ENCODE data around the gene CABCOCO1. TPM values are rescaled to one million over a fixed set of nuclear protein-coding genes. Genes with fewer than 3 reads are reported as not detected.

The CABCOCO1 gene
- total RNA-seq, 4 donors from 2014 or later: not detected

GRCh38 chr10:61780732-61781131 lies 118.0 kb downstream of the CABCOCO1 start:
- Histone ChIP-seq H3K27ac (no peak overlapping the region), H3K9me3 (no peaks in the 10 kb centered on the region), H3K27me3 (no peaks in the 10 kb centered on the region), H3K36me3 (no peaks in the 10 kb centered on the region), H3K4me3 (no peak overlapping the region), H3K4me1 (peaks cover 11% of the 10 kb centered on the region)
- no peak for DNase-seq (ENCODE audit: low spot score in 2 of 2)
- TF ChIP-seq POLR2A (IDR thresholded peaks at IDR 0.05) (no peak), CTCF (IDR thresholded peaks at IDR 0.05) (no peak), EP300 (IDR thresholded peaks at IDR 0.05) (no peak), POLR2AphosphoS5 (IDR thresholded peaks at IDR 0.05) (no peak)

GRCh38 chr10:61781969-61782403 lies 119.3 kb downstream of the CABCOCO1 start:
- DNase-seq (ENCODE audit: low spot score in 2 of 2): no peak
- Histone ChIP-seq H3K27me3 (no peaks in the 10 kb centered on the region), H3K36me3 (no peaks in the 10 kb centered on the region), H3K27ac (no peak overlapping the region), H3K9me3 (no peaks in the 10 kb centered on the region), H3K4me3 (no peak overlapping the region), H3K4me1 (peaks cover 19% of the 10 kb centered on the region)
- TF ChIP-seq EP300 (IDR thresholded peaks at IDR 0.05): no peak
- TF ChIP-seq POLR2A (IDR thresholded peaks at IDR 0.05): no peak
- TF ChIP-seq POLR2AphosphoS5 (IDR thresholded peaks at IDR 0.05): no peak
- TF ChIP-seq CTCF (IDR thresholded peaks at IDR 0.05): no peak

- Histone ChIP-seq H3K4me1 (peaks cover 22% of the 10 kb centered on the region), H3K36me3 (no peaks in the 10 kb centered on the region), H3K27ac (no peak overlapping the region), H3K4me3 (no peak overlapping the region), H3K27me3 (no peaks in the 10 kb centered on the region), H3K9me3 (no peaks in the 10 kb centered on the region)
- no peak for DNase-seq (ENCODE audit: low spot score in 2 of 2)
- no peak for TF ChIP-seq POLR2AphosphoS5 (IDR thresholded peaks at IDR 0.05)
- no peak for TF ChIP-seq EP300 (IDR thresholded peaks at IDR 0.05)
- TF ChIP-seq CTCF (IDR thresholded peaks at IDR 0.05): no peak
- no peak for TF ChIP-seq POLR2A (IDR thresholded peaks at IDR 0.05)
- WGBS: 63% methylated on average over 9 of the region's 9 CpGs
Measured at GRCh38 chr10:61784354-61785133, 121.8 kb downstream of the CABCOCO1 start.

GRCh38 chr10:61785473-61786105 lies 122.9 kb downstream of the CABCOCO1 start:
- no peak for DNase-seq (ENCODE audit: low spot score in 2 of 2)
- H3K36me3 ChIP-seq: no peaks in the 10 kb centered on the region
- no peaks in the 10 kb centered on the region for H3K9me3 ChIP-seq
- WGBS: 59% methylated on average over 3 of the region's 3 CpGs
- peaks cover 18% of the 10 kb centered on the region for H3K4me1 ChIP-seq
- no peak overlapping the region for H3K27ac ChIP-seq
- H3K27me3 ChIP-seq: no peaks in the 10 kb centered on the region
- TF ChIP-seq POLR2A (IDR thresholded peaks at IDR 0.05) (no peak), CTCF (IDR thresholded peaks at IDR 0.05) (no peak), EP300 (IDR thresholded peaks at IDR 0.05) (no peak), POLR2AphosphoS5 (IDR thresholded peaks at IDR 0.05) (no peak)
- no peak overlapping the region for H3K4me3 ChIP-seq

- Histone ChIP-seq H3K27ac (no peak overlapping the region), H3K4me3 (no peak overlapping the region), H3K27me3 (no peaks in the 10 kb centered on the region), H3K9me3 (no peaks in the 10 kb centered on the region), H3K36me3 (no peaks in the 10 kb centered on the region), H3K4me1 (peaks cover 18% of the 10 kb centered on the region)
- 39% methylated on average over 4 of the region's 4 CpGs for WGBS
- DNase-seq (ENCODE audit: low spot score in 2 of 2): no peak
- TF ChIP-seq POLR2A (IDR thresholded peaks at IDR 0.05) (no peak), CTCF (IDR thresholded peaks at IDR 0.05) (no peak), POLR2AphosphoS5 (IDR thresholded peaks at IDR 0.05) (no peak), EP300 (IDR thresholded peaks at IDR 0.05) (no peak)
Measured at GRCh38 chr10:61786728-61787127, 124.0 kb downstream of the CABCOCO1 start.
